Colonic mucosa (tissue), 4 donors: Measurements from ENCODE around the gene HIVEP3. TPM values are rescaled to one million over a fixed set of nuclear protein-coding genes. Genes with fewer than 3 reads are reported as not detected.

Source experiments
- DNase-seq: peaks from one replicate; pipeline ENCODE4 v3.0.0-alpha.2; 2020
- H3K27ac ChIP-seq: fragments of 200-600 bp; one replicate; pipeline ENCODE4 v1.8.0; 2021
- H3K27me3 ChIP-seq: fragments of 200-600 bp; one replicate; pipeline ENCODE4 v1.8.0; 2021
- H3K36me3 ChIP-seq: fragments of 200-600 bp; one replicate; pipeline ENCODE4 v1.8.0; 2021
- H3K4me1 ChIP-seq: fragments of 200-600 bp; one replicate; pipeline ENCODE4 v1.8.0; 2021; ENCODE audit warnings: mild to moderate bottlenecking
- H3K4me3 ChIP-seq: fragments of 200-600 bp; one replicate; pipeline ENCODE4 v1.8.0; 2021
- H3K9ac ChIP-seq, 2 donors: one replicate each; pipeline ENCODE4 v1.7.0; 2013; ENCODE audit warnings: control low read depth in 2 of 2, low read depth in 2 of 2, low read length in 2 of 2
- H3K9me3 ChIP-seq: fragments of 200-600 bp; one replicate; pipeline ENCODE4 v1.8.0; 2021
- intact Hi-C: fragments of 100-400 bp; cut with DNase I; formaldehyde crosslinking; loops from one replicate; pipeline ENCODE4 v1.14.1; 2022
- total RNA-seq, 2 donors: library from RNA; stranded (reverse); fragmentation: NEBNext Ultra II Directional in 1 of 2; extraction: Animal tissue kit (Norgen Biotek cat#: 25700) in 1 of 2; gene quantifications; one replicate each; pipeline ENCODE4 v1.2.1, GENCODE V29; 2021
- TF ChIP-seq, protein P1 (sequence below): fragments of 200-600 bp; IDR thresholded peaks from one replicate; pipeline ENCODE4 v1.8.0; 2022; ENCODE audit warnings: antibody characterized with exemption, mild to moderate bottlenecking
- donor health status: healthy.
- donor health status: DM: no; HTN: no; CAD: no.
- donor health status: DM: no; HTN: no; CAD: no.

Gene HIVEP3
- total RNA-seq, 2 donors from 2014 or later, result 1.9 to 3.3 TPM

DNA sequence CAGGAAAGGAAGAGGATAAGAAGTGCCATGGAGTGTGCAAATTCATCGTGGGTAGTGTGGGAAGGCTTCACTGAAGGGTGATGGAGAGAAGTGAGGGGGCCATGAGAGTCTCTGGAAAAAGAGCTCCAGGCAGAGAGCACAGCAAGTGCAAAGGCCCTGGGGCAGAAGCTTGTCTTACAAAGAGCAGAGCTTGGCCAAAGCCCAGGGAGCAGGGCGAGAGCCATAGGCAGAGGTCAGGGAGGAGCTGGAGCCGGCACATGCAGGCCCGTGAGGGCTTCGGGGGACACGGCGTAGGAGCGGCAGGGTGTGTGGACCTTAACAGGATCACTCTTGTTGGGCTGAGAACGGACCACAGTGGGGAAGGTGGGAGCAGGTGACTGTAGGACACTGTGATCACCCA is 350.5 kb downstream of the HIVEP3 start:
- Histone ChIP-seq H3K27ac (no peak overlapping the region), H3K4me3 (no peak overlapping the region), H3K9me3 (no peaks in the 10 kb centered on the region), H3K27me3 (no peaks in the 10 kb centered on the region), H3K4me1 (no peaks in the 10 kb centered on the region), H3K9ac (no peak overlapping the region), H3K36me3 (no peaks in the 10 kb centered on the region)
- intact Hi-C loops, result no loop called here
- TF ChIP-seq, protein P1, sequence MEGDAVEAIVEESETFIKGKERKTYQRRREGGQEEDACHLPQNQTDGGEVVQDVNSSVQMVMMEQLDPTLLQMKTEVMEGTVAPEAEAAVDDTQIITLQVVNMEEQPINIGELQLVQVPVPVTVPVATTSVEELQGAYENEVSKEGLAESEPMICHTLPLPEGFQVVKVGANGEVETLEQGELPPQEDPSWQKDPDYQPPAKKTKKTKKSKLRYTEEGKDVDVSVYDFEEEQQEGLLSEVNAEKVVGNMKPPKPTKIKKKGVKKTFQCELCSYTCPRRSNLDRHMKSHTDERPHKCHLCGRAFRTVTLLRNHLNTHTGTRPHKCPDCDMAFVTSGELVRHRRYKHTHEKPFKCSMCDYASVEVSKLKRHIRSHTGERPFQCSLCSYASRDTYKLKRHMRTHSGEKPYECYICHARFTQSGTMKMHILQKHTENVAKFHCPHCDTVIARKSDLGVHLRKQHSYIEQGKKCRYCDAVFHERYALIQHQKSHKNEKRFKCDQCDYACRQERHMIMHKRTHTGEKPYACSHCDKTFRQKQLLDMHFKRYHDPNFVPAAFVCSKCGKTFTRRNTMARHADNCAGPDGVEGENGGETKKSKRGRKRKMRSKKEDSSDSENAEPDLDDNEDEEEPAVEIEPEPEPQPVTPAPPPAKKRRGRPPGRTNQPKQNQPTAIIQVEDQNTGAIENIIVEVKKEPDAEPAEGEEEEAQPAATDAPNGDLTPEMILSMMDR, result no peak
- DNase-seq, result no peak

DNA sequence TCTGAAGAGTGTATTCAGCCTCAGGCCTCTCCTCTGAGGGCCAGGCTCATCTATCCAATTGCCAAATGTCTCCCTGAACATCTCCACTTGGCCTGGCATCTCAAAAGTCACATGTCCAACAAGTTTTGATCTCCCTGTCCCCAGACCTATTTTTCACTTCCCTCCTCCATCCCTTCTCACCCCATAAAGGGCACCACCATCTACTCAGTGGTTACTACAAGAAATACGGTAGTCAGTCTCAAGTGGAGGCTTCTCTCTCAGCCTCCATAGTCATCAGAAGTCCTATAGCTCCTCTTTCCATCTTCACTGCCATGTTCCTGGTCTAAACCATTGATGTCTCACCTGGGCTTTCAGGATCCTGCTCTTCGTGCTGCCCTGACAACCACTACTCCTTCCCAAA is 351.8 kb downstream of the HIVEP3 start:
- H3K9ac ChIP-seq, result no peak overlapping the region
- no peaks in the 10 kb centered on the region for H3K27me3 ChIP-seq
- no peak overlapping the region for H3K4me3 ChIP-seq
- TF ChIP-seq, protein P1, result no peak
- no peaks in the 10 kb centered on the region for H3K4me1 ChIP-seq
- no peaks in the 10 kb centered on the region for H3K9me3 ChIP-seq
- no peak for DNase-seq
- intact Hi-C loops, result no loop called here
- H3K36me3 ChIP-seq, result no peaks in the 10 kb centered on the region
- H3K27ac ChIP-seq, result no peak overlapping the region

DNA sequence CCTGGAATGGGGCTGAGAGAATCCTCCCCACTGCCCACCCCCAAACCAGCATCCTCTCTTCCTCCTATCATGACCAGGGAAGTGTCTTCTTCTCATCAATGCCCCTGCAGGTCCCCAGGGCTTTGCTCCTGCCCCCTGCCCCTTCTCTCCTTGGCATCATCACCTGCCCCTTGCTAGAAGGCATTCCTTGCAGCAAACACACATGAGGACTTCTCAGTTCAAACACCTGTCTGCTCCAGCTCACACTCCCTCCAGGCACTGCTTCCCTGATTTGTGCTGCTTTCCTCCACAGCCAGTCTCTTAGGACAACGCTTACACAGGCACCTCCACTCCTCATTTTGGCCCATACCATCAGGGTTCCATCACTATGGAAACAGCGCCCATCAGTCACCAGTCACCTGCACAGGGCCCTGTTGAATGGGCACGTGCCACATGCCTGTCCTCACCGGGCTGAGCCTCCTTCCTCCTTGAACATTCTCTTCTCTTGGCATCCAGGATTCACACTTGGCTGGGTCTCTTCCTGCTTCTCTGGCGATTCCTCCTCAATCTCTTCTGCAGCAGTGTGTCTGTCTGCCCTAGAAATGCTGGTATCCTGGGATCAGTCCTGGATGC is 352.3 kb downstream of the HIVEP3 start:
- no peak overlapping the region for H3K4me3 ChIP-seq
- H3K9ac ChIP-seq, result no peak overlapping the region
- intact Hi-C loops, result no loop called here
- no peaks in the 10 kb centered on the region for H3K4me1 ChIP-seq
- no peak for DNase-seq
- H3K27ac ChIP-seq, result no peak overlapping the region
- H3K27me3 ChIP-seq, result no peaks in the 10 kb centered on the region
- H3K9me3 ChIP-seq, result no peaks in the 10 kb centered on the region
- no peaks in the 10 kb centered on the region for H3K36me3 ChIP-seq
- TF ChIP-seq, protein P1, result no peak

DNA sequence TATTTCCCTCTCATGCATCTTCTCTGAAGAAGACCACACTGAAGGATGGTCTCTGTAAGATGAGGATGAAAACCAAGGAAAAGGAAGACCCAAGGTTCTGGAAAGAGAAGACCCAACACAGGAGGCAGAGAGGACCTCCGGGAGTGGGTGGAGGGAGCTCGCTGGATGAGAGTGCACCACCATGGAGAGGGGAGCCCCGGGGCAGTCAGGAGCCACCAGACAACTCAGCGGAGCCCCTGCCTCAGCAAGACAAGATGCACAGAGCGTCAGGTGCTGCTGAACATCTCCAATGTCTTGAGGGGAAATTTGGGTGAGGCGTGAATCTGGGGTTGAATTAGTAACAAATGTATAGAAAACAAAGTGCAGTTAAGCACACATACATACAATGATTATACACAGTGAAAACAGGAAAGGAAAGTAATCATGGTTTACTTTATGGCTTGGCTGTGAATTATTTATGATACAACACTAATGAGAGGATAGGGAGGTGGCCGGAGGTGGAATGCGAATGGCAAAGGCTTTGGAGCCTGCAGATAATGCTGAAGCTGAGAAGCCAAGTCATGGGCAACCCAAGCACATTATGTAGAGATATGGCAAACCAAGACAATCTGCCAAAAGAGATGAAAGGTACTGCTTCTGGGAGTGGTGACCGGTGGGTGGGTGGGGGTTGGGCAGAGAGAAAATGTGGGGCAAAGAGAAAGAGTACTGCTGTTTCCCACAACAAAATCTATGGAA is 353.8 kb downstream of the HIVEP3 start:
- DNase-seq, result no peak
- intact Hi-C loops, result no loop called here
- Histone ChIP-seq H3K4me1 (no peaks in the 10 kb centered on the region), H3K27me3 (no peaks in the 10 kb centered on the region), H3K27ac (no peak overlapping the region), H3K9ac (no peak overlapping the region), H3K36me3 (no peaks in the 10 kb centered on the region), H3K4me3 (no peak overlapping the region), H3K9me3 (no peaks in the 10 kb centered on the region)
- TF ChIP-seq, protein P1, result no peak

DNA sequence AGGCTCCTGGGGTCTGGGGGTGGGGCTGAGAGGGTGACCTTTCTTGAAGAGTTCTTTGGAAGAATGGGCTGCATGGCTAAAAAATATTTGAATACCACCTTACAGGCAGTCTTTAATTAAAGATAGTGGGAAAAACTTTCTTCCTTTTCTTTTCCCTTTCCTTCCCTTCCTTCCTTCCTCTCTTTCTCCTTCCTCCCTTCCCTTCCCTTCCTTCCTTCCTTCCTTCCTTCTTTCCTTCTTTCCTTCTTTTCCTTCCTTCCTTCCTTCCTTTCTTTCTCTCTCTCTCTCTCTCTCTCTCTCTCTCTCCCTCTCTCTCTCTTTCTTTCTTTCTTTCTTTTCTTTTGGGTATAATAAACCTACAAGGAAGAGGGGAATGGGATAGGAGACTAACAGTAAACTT is 356.4 kb downstream of the HIVEP3 start:
- TF ChIP-seq, protein P1, result no peak
- no peak overlapping the region for H3K4me3 ChIP-seq
- intact Hi-C loops, result no loop called here

More for the DNA sequence above, 356.4 kb downstream of the HIVEP3 start:
- H3K4me1 ChIP-seq, result no peaks in the 10 kb centered on the region
- H3K27ac ChIP-seq, result no peak overlapping the region
- no peaks in the 10 kb centered on the region for H3K36me3 ChIP-seq
- no peak for DNase-seq
- H3K9me3 ChIP-seq, result no peaks in the 10 kb centered on the region
- H3K27me3 ChIP-seq, result no peaks in the 10 kb centered on the region
- H3K9ac ChIP-seq, result no peak overlapping the region
